Activated gamma-delta T cell treated with Interleukin-2 at 50 U/mL for 16 hours (primary cell): ENCODE measurements around the gene RSPRY1.
"Not testable (repeated sequence)": the region's sequence is repeated elsewhere in the genome, so short reads cannot be mapped to it uniquely, and the experiment has no call there.

ENCODE experiments used
- DNase-seq: peaks from one replicate; pipeline ENCODE4 v3.0.0-alpha.2; 2020

Gene RSPRY1

DNA sequence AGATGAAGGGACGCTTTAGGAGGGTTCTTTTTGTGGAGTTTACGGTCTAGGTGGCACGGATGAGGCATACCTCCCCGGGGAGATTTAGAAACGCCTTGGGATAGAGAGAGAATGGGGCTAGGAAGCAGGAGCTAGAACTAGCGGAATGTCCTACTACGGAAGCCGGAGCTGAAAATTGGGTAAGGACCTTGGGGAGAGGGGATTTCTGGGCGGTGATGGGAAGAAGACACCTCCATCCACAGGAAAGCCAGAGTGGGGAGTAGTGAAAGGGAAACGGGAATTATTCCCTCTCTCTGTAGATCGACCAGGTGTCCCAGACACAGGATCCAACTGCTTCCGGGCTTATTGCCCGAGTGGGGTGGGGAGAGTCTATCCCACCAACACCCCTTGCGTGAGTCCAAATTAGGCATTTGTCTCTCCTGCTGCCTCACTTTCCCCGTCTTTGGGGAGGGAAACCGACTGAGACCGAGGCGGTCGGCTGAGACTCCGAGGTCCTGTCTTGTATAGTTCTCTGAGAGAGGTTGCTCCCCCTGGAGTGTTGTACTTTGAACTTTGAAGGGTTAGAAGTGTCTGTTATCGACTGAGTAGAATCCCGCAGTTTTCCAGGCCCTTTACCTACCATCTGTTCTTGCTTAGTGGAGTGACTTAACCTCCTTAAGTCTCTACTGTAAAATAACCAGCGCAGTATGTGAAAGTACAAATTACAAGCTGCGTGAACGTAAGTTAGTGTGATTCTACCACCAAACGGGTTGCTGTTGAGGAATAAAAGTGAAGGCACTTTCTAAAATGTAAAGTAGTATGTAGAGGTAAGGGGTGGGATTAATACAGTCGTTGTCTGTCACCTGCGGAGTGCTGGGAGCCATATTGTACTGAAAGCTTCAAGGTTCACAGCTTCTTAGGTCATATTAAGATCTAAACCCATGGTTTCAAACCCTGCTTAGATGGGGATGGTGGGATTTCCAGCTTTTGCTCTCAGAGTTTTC, 1.0 kb downstream of the RSPRY1 start:
- peak; percentile 6 for DNase-seq

DNA sequence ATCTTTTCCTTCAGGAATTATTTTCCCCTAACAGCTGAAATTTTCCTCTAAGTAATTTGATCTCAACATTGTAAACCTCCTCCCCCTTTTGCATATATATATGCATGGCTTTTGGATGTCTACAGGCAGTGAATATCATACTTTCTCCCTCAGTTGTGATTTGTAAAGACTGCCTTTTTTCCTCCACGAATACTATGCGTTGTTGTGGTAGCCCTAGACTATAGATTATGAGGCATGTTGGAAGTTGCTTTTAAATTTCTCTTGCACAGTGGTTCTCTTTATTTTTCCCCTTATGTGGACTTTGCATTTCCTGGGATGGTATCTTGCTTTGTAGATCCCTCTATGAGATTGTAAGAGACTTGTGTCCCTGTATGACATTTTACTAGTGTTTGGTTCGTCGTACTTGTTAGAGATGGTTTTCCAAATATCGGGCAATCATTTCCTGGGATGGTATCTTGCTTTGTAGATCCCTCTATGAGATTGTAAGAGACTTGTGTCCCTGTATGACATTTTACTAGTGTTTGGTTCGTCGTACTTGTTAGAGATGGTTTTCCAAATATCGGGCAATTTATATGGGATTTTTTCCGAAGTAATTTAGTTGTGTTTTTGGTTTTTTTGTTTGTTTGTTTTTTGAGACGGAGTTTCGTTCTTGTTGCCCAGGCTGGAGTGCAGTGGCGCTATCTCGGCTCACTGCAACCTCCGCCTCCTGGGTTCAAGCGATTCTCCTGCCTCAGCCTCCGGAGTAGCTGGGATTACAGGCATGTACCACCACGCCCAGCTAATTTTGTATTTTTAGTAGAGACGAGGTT, 2.0 kb downstream of the RSPRY1 start:
- not testable (repeated sequence) for DNase-seq

- no peak for DNase-seq
Measured at GRCh38 chr16:57188711-57189002, 2.5 kb downstream of the RSPRY1 start.

- DNase-seq: not testable (repeated sequence)
Measured at GRCh38 chr16:57189527-57189926, 3.4 kb downstream of the RSPRY1 start.

DNA sequence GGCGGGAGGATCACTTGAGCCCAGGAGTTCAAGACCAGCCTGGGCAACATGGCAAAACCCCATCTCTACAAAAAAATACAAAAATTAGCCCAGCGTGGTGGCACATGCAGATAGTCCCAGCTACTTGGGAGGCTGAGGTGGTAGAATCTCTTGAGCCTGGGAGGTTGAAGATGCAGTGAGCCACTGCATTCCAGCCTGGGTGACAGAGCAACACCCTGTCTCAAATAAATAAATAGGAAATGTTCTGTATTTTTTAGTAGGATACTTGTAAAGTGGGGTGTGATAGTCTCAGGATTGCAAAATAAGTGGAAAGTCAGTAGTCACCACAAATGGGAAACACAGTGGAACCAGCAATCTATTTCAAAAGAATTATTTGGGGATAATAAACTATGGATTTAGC, 4.0 kb downstream of the RSPRY1 start:
- DNase-seq: no peak

DNA sequence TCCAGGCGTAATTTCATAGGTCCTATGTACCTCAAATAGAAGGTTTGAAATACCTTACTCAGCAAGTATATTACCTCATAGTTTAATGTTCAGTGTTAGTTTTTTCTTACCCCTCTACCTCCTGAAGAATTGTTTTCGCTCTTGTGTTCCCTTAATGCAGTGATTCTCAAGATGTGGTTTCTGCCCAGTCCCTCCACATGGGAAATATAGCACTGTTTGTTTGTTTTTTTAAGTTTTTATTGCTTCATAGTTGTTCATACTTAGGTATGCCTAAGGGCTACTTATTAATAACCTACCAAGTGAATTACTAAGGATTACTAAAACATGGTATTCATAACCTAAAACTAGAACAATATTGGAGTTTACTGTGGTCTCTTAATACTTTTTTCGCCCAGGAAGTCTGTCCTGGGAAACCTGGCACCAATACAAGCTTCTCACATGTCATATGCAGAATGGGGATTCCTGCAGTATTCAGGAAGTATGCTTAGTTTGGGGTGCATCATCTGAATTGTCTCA, 5.0 kb downstream of the RSPRY1 start:
- no peak for DNase-seq

DNA sequence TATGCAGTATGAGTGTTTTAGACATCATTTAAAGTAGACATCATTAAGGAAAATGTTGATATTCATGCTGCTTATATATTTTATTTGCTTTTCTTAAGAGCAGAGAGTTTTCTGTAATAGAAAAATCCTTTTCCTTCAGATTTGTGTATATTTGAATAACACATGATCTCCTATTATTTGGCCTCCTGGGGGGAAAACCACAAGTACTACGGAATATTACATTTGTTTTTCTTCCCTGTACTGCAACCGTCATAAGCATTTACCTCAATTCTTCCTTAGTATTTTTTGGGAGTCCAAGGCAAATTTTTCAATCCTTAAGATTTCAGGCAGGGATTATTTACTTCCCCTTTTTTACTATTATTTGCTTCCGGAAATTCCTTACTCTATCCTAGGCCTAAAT, 6.0 kb downstream of the RSPRY1 start:
- no peak for DNase-seq

DNA sequence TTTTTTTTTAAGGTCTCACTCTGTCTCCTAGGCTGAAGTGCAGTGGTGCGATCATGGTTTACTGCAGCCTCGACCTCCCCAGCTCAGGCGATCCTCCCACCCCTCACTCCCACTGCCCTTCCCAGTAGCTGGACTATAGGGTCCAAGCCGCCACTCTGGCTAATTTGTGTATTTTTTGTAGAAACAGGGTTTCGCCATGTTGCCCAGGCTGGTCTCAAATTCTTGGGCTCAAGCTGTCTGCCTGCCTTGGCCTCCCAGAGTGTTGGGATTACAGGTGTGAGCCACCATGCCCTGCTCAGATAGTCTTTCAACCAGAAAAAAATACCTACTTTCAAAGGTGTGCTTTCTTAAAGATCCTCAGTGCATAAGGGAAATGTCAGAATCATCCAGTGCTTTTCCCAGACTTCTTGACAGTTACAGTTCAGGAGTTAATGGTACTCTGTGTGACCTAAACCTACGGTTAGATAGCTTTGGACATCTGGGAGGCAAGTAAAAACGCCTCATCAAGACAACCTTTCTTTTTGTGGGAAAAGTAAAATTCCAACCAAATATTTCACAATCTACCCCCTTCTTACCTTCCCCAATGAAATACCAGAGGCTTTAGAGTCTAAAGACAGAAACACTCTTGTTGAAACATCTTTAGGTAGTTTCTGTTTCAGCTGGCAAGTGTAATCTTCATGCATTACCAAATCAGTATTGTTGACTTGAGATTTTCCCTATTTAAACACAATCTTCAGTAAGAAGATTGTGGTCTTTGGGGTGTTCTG, 6.8 kb downstream of the RSPRY1 start:
- DNase-seq: no peak

DNA sequence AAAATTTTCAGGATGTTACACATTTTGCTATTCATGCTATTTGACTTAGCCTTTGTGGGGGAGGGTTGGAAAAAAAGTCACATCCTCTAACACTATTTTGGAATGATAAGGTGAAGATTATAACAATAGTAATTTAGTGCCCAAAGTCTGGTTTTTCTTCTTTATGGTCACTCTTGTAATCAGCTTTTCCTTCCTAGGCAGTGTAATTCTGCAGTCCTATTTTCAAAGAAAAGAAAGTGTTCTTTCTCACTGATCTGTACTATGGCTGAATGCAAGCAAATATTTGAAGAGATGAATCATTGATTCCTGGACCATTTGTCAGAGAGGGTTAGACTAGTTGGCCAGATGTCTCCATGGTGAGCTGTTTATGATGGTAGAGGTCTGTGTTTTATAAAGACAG, 8.4 kb downstream of the RSPRY1 start:
- no peak for DNase-seq

- no peak for DNase-seq
Measured at GRCh38 chr16:57196286-57196685, 10.2 kb downstream of the RSPRY1 start.

GRCh38 chr16:57196753-57197152, 10.6 kb downstream of the RSPRY1 start:
- DNase-seq: no peak

- DNase-seq: not testable (repeated sequence)
Measured at GRCh38 chr16:57200321-57200720, 14.2 kb downstream of the RSPRY1 start.

GRCh38 chr16:57200926-57201325, 14.8 kb downstream of the RSPRY1 start:
- DNase-seq: not testable (repeated sequence)

DNA sequence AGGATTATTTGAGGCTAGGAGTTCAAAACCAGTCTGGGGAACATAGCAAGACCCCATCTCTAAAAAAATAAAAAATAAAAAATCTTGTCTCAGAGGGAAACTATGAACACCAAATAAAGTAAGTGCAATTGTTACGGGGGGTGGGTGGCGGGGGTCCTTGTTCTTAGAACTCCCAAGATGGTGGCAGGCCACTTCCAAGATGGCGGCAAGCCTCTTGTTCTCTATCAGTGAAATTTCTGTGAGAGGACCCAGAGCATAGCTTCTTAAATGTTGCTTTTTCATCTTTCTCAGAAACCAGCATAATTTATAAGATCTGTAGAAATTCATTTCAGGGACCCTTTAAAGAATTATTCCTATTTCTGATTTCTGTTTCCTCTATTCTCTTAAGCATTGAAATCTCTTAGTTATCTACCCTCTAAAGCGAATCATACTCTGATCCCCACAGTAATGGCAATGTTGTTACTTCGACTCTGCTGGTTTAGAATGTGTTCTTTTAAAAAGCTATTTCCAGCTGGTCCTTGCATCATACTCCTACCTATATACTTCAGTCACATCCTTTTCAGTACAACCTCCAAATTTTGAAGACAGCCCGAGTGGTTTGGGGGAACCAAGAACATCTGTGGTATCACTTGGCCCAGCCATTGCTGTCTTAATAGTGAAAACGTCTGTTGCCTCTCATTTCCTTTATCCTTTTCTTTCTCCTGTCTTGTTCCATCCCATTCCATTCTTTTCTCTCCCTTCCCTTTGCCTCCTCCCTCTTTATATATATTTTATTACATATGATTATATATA, 16.2 kb downstream of the RSPRY1 start:
- no peak for DNase-seq

DNA sequence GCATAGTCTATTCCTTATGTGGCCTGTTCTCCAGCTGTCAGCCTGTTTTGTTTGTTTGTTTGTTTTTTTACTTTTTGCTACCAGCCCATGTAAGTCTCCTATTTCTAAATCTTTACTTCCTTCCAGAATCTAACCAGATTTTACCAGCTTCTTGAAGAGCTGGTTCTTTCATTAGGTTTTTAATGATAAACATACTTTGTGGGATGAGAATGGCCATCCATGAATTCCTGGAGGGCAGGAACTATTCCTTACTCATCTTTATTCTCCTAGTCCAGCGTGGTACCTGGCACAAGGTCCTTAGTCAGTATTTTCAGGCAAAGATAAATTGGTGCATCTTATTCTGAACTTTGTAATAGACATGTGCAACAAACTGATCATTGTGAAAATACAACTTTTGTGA, 17.3 kb downstream of the RSPRY1 start:
- DNase-seq: no peak

DNA sequence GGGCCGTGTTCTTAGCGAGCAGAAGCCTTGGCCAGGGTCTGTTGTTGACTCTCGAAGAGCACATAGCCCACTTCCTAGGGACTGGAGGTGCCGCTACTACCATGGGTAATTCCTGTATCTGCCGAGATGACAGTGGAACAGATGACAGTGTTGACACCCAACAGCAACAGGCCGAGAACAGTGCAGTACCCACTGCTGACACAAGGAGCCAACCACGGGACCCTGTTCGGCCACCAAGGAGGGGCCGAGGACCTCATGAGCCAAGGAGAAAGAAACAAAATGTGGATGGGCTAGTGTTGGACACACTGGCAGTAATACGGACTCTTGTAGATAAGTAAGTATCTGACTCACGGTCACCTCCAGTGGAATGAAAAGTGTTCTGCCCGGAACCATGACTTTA, 18.5 kb downstream of the RSPRY1 start:
- DNase-seq: no peak

- DNase-seq: no peak
Measured at GRCh38 chr16:57208926-57209325, 22.8 kb downstream of the RSPRY1 start.

DNA sequence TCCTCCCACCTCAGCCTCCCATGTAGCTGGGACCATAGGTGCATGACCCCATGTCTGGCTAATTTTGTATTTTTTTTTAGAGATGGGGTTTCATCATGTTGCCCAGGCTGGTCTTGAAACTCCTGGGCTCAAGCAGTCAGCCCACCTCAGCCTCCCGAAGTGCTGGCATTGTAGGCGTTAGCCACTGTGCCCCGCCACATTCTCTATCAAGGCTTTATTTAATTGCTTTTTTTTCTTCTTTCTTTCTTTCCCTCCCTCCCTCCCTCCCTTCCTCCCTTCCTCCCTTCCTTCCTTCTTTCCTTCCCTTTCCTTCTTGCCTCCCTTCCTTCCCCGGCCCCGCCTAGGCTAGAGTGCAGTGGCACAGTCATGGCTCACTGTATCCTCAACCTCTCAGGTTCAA, 23.7 kb downstream of the RSPRY1 start:
- no peak for DNase-seq

- DNase-seq: no peak
Measured at GRCh38 chr16:57213462-57213861, 27.3 kb downstream of the RSPRY1 start.

GRCh38 chr16:57216968-57217367, 30.8 kb downstream of the RSPRY1 start:
- no peak for DNase-seq

DNA sequence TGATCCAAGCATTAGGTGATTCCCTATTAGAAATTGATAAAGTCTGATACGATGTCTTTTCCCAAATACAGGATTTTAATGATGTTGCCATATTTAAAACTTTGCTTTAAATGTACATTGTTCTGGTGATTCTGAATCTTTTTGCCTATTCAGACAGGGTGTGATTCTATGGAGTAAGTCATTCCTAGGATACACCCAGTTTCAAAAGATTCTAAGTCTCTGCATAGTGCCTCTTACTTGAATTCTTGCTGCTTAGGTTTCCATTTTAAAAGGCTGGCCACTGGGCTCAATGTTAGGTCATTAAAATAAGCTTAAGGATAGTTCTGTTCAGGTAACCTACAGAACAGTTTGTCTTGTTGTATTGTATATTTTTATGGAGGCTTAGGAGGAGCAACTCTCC, 36.9 kb downstream of the RSPRY1 start:
- DNase-seq: no peak

- no peak for DNase-seq
Measured at GRCh38 chr16:57224651-57225335, 38.7 kb downstream of the RSPRY1 start.
